Panc1 (cell line): Measurements from ENCODE around the gene DPH2. TPM values are rescaled to one million over a fixed set of nuclear protein-coding genes. Genes with fewer than 3 reads are reported as not detected.

ENCODE experiments used
- ATAC-seq: fragments of 200-7000 bp; cut with Tn5 transposase; 2 replicates; pipeline ENCODE4 v1.9.1; 2020; ENCODE audit warnings: mild to moderate bottlenecking, moderate library complexity
- BruUV-seq: library from RNA; stranded (reverse); fragments of 400-500 nt; replicated peaks from 2 replicates; lab custom pipeline; 2021; lab: Mats Ljungman, UMichigan
- CTCF ChIA-PET: fragments of 300-600 bp; sonication (Branson Sonifier 250); formaldehyde crosslinking; loops from one replicate; lab custom pipeline; 2022; ENCODE audit warnings: antibody characterized with exemption; lab: Charles Lee
- POLR2A ChIA-PET: fragments of 300-600 bp; sonication (Branson Sonifier 250); formaldehyde crosslinking; loops from one replicate; lab custom pipeline; 2022; ENCODE audit warnings: antibody characterized with exemption; lab: Charles Lee
- DNase-seq: peaks from one replicate; pipeline ENCODE4 v3.0.0-alpha.2; 2010; ENCODE audit warnings: low read depth, low spot score
- H3K27ac ChIP-seq: 2 replicates; pipeline ENCODE4 v1.5.1; 2011; ENCODE audit warnings: mild to moderate bottlenecking, low read length, inconsistent platforms
- H3K27me3 ChIP-seq: fragments of 200-500 bp; sonication (Bioruptor generic); 2 replicates; pipeline ENCODE4 v1.6.0; 2014; ENCODE audit warnings: low read length, inconsistent platforms; ENCODE audit not compliant: control insufficient read depth, insufficient read depth
- H3K36me3 ChIP-seq: fragments of 200-500 bp; sonication (Bioruptor generic); 2 replicates; pipeline ENCODE4 v1.5.1; 2014; ENCODE audit warnings: inconsistent platforms, mild to moderate bottlenecking, low read length, moderate library complexity; ENCODE audit not compliant: control insufficient read depth, insufficient read depth
- H3K4me1 ChIP-seq: 2 replicates; pipeline ENCODE4 v1.5.1; 2011; ENCODE audit warnings: inconsistent platforms, mild to moderate bottlenecking, low read length, moderate library complexity; ENCODE audit not compliant: control insufficient read depth, insufficient read depth
- H3K4me3 ChIP-seq, 2 experiments: 2 replicates each; pipeline ENCODE4 v1.5.1; 2011 to 2012; ENCODE audit warnings: low read depth in 2 of 2, low read length in 2 of 2, mild to moderate bottlenecking in 2 of 2, inconsistent platforms in 1 of 2, moderate library complexity in 1 of 2
- H3K9me3 ChIP-seq: fragments of 200-500 bp; sonication (Bioruptor generic); 2 replicates; pipeline ENCODE4 v1.5.1; 2014; ENCODE audit warnings: low read depth, mild to moderate bottlenecking, inconsistent platforms, low read length, moderate library complexity; ENCODE audit not compliant: control insufficient read depth, insufficient read depth
- POLR2AphosphoS5 ChIP-seq: IDR thresholded peaks from 2 replicates; pipeline ENCODE4 v1.6.1; 2012; ENCODE audit warnings: mild to moderate bottlenecking, low read depth, low read length, moderate library complexity
- SIN3A ChIP-seq: IDR thresholded peaks from 2 replicates; pipeline ENCODE4 v1.6.1; 2012; ENCODE audit warnings: low read depth, mild to moderate bottlenecking, low read length, moderate library complexity, borderline replicate concordance; ENCODE audit not compliant: insufficient read depth
- TCF7L2 ChIP-seq: IDR thresholded peaks from 2 replicates; pipeline ENCODE4 v1.6.1; 2011; ENCODE audit warnings: mild to moderate bottlenecking, low read depth, low read length, inconsistent platforms
- in situ Hi-C: cut with HindIII; loops from 2 replicates; pipeline ENCODE4 v1.10.0; 2016; ENCODE audit warnings: low sequenced_read_pairs, low pct_unique_long_range_greater_than_20kb
- intact Hi-C: fragments of 100-400 bp; cut with micrococcal nuclease; formaldehyde crosslinking; loops from one replicate; pipeline ENCODE4 v1.10.0; 2022; ENCODE audit not compliant: unreplicated experiment
- total RNA-seq: library from RNA; stranded (reverse); gene quantifications from one replicate; pipeline ENCODE4 v1.2.1, GENCODE V29; 2021; ENCODE audit not compliant: unreplicated experiment
- TF ChIP-seq, protein P1 (sequence below), 2 experiments: IDR thresholded peaks; 2 replicates each; pipeline ENCODE4 v1.6.1; 2011 to 2012; ENCODE audit warnings: low read depth in 2 of 2, control low read depth in 1 of 2, low read length in 1 of 2, mild to moderate bottlenecking in 1 of 2, moderate library complexity in 1 of 2; ENCODE audit not compliant: insufficient read depth in 1 of 2
- TF ChIP-seq, protein P2 (sequence below): fragments of 450-650 bp; IDR thresholded peaks from 2 replicates; pipeline ENCODE4 v1.5.1; 2017; ENCODE audit warnings: mild to moderate bottlenecking

DPH2 gene
- total RNA-seq, 1 experiment from 2014 or later: 76.0 TPM

GRCh38 chr1:43969416-43969745 is 429 bp upstream of the DPH2 start:
- Histone ChIP-seq H3K9me3 (no peaks in the 10 kb centered on the region), H3K27me3 (no peaks in the 10 kb centered on the region), H3K4me3 (peak overlapping the region; percentile 99 to 100), H3K4me1 (peaks cover 18% of the 10 kb centered on the region), H3K27ac (peak overlapping the region; percentile 48; the same call in 1 of the 2 replicates), H3K36me3 (peaks cover 9% of the 10 kb centered on the region; the same call in 1 of the 2 replicates)
- DNase-seq (no peak), ATAC-seq (peak; percentile 3; the same call in 1 of the 2 replicates)
- intact Hi-C loops (no loop called here), in situ Hi-C loops (no loop called here)
- CTCF ChIA-PET: interaction anchor here (0.7 kb wide), 1 partner anchor 146 kb away, joined by 4 read pairs; no protein-coding TSS in a partner anchor
- TF ChIP-seq TCF7L2: no peak
- TF ChIP-seq, protein P1, sequence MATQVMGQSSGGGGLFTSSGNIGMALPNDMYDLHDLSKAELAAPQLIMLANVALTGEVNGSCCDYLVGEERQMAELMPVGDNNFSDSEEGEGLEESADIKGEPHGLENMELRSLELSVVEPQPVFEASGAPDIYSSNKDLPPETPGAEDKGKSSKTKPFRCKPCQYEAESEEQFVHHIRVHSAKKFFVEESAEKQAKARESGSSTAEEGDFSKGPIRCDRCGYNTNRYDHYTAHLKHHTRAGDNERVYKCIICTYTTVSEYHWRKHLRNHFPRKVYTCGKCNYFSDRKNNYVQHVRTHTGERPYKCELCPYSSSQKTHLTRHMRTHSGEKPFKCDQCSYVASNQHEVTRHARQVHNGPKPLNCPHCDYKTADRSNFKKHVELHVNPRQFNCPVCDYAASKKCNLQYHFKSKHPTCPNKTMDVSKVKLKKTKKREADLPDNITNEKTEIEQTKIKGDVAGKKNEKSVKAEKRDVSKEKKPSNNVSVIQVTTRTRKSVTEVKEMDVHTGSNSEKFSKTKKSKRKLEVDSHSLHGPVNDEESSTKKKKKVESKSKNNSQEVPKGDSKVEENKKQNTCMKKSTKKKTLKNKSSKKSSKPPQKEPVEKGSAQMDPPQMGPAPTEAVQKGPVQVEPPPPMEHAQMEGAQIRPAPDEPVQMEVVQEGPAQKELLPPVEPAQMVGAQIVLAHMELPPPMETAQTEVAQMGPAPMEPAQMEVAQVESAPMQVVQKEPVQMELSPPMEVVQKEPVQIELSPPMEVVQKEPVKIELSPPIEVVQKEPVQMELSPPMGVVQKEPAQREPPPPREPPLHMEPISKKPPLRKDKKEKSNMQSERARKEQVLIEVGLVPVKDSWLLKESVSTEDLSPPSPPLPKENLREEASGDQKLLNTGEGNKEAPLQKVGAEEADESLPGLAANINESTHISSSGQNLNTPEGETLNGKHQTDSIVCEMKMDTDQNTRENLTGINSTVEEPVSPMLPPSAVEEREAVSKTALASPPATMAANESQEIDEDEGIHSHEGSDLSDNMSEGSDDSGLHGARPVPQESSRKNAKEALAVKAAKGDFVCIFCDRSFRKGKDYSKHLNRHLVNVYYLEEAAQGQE (IDR thresholded peaks at IDR 0.05; ENCODE audit: insufficient read depth in 1 of 2, low read depth in 2 of 2, low read length in 1 of 2): no peak
- TF ChIP-seq POLR2AphosphoS5: no peak
- TF ChIP-seq, protein P2, sequence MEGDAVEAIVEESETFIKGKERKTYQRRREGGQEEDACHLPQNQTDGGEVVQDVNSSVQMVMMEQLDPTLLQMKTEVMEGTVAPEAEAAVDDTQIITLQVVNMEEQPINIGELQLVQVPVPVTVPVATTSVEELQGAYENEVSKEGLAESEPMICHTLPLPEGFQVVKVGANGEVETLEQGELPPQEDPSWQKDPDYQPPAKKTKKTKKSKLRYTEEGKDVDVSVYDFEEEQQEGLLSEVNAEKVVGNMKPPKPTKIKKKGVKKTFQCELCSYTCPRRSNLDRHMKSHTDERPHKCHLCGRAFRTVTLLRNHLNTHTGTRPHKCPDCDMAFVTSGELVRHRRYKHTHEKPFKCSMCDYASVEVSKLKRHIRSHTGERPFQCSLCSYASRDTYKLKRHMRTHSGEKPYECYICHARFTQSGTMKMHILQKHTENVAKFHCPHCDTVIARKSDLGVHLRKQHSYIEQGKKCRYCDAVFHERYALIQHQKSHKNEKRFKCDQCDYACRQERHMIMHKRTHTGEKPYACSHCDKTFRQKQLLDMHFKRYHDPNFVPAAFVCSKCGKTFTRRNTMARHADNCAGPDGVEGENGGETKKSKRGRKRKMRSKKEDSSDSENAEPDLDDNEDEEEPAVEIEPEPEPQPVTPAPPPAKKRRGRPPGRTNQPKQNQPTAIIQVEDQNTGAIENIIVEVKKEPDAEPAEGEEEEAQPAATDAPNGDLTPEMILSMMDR: no peak
- no peak for TF ChIP-seq SIN3A
- BruUV-seq: no TSS peak
- POLR2A ChIA-PET: no interaction called here

- ATAC-seq: no peak
- no peak for DNase-seq
- Histone ChIP-seq H3K4me3 (peak overlapping the region; percentile 99 to 100), H3K4me1 (peaks cover 18% of the 10 kb centered on the region), H3K27ac (peak overlapping the region; percentile 95), H3K36me3 (peaks cover 9% of the 10 kb centered on the region; the same call in 1 of the 2 replicates), H3K27me3 (no peaks in the 10 kb centered on the region), H3K9me3 (no peaks in the 10 kb centered on the region)
- ChIA-PET CTCF (no interaction called here), POLR2A (no interaction called here)
- intact Hi-C loops (no loop called here), in situ Hi-C loops (no loop called here)
- TF ChIP-seq POLR2AphosphoS5 (no peak), TCF7L2 (no peak)
- BruUV-seq: no TSS peak
Observed at GRCh38 chr1:43970502-43970901, 692 bp downstream of the DPH2 start.

DNA sequence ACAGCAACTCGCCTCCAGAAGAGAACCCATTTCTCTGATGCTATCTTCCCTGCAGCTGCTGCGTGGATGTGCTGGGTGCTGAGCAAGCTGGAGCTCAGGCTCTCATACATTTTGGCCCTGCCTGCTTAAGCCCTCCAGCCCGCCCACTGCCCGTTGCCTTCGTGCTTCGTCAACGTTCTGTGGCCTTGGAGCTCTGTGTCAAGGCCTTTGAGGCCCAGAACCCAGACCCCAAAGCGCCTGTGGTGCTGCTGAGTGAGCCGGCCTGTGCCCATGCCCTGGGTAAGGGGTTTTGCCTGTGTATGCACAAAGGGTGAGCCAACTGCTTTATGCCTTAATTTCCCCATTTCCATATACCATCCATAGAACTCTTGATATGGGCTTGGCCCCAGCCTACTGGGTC is 1.1 kb downstream of the DPH2 start:
- ATAC-seq (no peak), DNase-seq (no peak)
- TF ChIP-seq TCF7L2 (no peak), SIN3A (no peak)
- Histone ChIP-seq H3K27ac (peak overlapping the region; percentile 95), H3K9me3 (no peaks in the 10 kb centered on the region), H3K4me1 (peaks cover 21% of the 10 kb centered on the region), H3K27me3 (no peaks in the 10 kb centered on the region), H3K4me3 (peak overlapping the region; percentile 99 to 100), H3K36me3 (peaks cover 9% of the 10 kb centered on the region; the same call in 1 of the 2 replicates)
- CTCF ChIA-PET: no interaction called here
- in situ Hi-C loops: no loop called here
- intact Hi-C loops: no loop called here
- BruUV-seq: no TSS peak
- POLR2A ChIA-PET: no interaction called here
